ENCODE data around the gene RGSL1. TPM values are rescaled to one million over a fixed set of nuclear protein-coding genes. Genes with fewer than 3 reads are reported as not detected.

Gene RGSL1
- total and polyA plus RNA-seq, 9 donors: not detected

DNA sequence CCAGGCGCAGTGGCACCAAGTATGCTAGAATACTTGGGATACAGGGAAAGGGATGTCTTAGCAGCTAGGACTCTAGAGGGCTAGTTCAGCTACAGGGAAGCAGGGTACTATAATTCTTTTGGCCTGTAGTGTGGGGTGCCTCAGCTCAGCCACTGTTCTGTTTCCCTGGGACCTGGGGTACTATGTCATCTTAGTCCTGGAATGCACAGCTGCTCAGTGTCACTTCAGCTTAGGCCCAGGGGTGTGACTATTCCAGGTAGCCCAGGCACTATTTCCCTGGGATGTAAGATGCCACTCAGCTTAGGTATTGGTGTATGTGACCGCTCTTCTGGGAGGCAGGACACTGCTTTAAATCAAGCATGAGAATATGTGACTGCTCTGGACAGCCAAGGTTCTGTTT, 34.1 kb downstream of the RGSL1 start:
- no peak for DNase-seq
- Histone ChIP-seq H3K36me3 (no peaks in the 10 kb centered on the region), H3K4me3 (no peak overlapping the region), H3K27ac (no peak overlapping the region), H3K9me3 (no peaks in the 10 kb centered on the region), H3K27me3 (no peaks in the 10 kb centered on the region), H3K4me1 (ENCODE audit: insufficient read depth) (no peaks in the 10 kb centered on the region)
- intact Hi-C loops (cut with DNase I): no loop called here
- 88 to 94% (median 92%) methylated on average over 2 of the region's 2 CpGs for WGBS, 3 donors
- TF ChIP-seq, protein P1, sequence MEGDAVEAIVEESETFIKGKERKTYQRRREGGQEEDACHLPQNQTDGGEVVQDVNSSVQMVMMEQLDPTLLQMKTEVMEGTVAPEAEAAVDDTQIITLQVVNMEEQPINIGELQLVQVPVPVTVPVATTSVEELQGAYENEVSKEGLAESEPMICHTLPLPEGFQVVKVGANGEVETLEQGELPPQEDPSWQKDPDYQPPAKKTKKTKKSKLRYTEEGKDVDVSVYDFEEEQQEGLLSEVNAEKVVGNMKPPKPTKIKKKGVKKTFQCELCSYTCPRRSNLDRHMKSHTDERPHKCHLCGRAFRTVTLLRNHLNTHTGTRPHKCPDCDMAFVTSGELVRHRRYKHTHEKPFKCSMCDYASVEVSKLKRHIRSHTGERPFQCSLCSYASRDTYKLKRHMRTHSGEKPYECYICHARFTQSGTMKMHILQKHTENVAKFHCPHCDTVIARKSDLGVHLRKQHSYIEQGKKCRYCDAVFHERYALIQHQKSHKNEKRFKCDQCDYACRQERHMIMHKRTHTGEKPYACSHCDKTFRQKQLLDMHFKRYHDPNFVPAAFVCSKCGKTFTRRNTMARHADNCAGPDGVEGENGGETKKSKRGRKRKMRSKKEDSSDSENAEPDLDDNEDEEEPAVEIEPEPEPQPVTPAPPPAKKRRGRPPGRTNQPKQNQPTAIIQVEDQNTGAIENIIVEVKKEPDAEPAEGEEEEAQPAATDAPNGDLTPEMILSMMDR (IDR thresholded peaks at IDR 0.05): no peak
- no peak for TF ChIP-seq EP300 (IDR thresholded peaks at IDR 0.05)
- no peak for TF ChIP-seq POLR2A (IDR thresholded peaks at IDR 0.05)

DNA sequence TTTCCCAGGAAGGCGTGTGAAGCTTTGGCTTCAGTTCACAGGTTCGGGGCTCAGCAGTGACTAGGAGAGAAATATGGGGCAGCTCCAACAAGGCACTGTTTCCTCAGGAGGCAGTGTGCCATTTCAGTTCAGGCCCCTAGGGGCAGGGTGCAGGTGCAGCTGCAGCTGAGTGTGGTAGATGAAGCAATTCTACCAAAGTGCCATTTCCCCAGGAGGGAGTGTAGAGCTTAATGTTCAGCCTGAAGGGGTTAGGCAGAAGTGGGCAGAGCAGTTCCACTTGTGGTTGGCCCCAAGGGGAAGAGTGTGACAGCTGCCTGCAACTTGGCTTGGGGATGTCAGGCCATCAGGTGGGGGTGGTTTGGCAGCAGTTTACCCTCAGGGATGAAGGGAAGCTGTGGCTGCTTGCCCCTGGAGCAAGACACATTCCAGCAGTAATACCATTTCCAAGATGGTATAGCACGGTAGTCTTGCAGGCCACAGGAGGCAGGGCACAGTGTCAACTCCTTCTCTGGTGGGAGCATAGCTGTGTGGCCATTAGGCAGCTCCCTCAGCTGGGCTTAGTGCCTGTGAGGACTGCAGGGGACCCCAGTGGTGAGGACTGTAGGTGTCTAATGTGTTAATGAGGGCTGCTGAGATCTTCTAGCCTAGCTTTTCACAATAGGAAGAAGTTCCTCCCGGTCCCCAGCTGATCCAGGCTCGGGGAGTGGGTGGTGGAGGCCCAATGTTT, 34.7 kb downstream of the RGSL1 start:
- H3K27me3 ChIP-seq: no peaks in the 10 kb centered on the region
- H3K36me3 ChIP-seq: no peaks in the 10 kb centered on the region
- no peaks in the 10 kb centered on the region for H3K4me1 ChIP-seq (ENCODE audit: insufficient read depth)
- TF ChIP-seq, protein P1 (IDR thresholded peaks at IDR 0.05): no peak
- no peak for TF ChIP-seq EP300 (IDR thresholded peaks at IDR 0.05)
- 53 to 62% (median 58%) methylated on average over 5 of the region's 5 CpGs for WGBS, 3 donors
- H3K9me3 ChIP-seq: no peaks in the 10 kb centered on the region
- DNase-seq: no peak
- intact Hi-C loops (cut with DNase I): no loop called here
- no peak overlapping the region for H3K27ac ChIP-seq
- no peak overlapping the region for H3K4me3 ChIP-seq

DNA sequence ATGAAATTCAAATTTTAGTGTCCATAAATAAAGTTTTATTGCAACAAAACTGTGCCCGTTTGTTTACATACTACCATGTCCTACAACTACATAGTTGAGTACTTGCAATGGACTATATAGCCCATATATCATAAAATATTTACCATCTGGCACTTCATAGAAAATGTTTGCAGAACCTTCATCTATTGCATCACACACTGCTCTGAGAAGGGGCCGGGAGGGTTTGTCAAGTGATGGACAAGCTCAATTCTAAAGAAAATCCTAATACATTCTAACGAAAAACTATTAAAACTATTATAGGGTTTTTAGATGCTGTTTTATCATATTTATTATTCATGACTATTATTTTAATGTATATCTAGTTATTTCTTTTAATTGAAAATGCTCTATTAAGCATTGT, 35.9 kb downstream of the RGSL1 start:
- DNase-seq: no peak
- Histone ChIP-seq H3K27me3 (no peaks in the 10 kb centered on the region), H3K27ac (no peak overlapping the region), H3K4me1 (ENCODE audit: insufficient read depth) (no peaks in the 10 kb centered on the region), H3K9me3 (no peaks in the 10 kb centered on the region), H3K36me3 (no peaks in the 10 kb centered on the region), H3K4me3 (no peak overlapping the region)
- TF ChIP-seq POLR2A (IDR thresholded peaks at IDR 0.05): no peak
- intact Hi-C loops (cut with DNase I): no loop called here
- WGBS, 3 donors: 77 to 87% (median 87%) methylated on average over 3 of the region's 3 CpGs

DNA sequence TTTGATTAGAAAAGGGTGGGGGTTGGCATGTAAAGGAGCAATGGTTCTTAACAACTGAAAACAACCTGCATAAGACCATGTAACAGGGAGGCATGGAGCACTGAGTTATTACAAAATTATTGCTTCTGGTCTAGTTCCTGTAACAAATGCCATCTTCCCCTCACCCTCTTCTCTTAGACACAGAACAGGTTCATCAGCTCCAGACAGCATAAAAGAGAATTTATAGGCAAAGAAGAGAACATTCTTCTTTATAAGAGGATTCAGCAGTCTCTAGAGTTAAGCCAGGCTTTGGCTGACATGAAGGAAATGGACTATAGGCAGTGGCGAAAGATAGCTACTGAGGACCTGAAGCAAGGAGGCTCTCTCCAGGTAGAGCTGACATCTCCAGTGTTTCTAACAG, 38.9 kb downstream of the RGSL1 start:
- DNase-seq: no peak
- TF ChIP-seq POLR2A (IDR thresholded peaks at IDR 0.05) (no peak), EP300 (IDR thresholded peaks at IDR 0.05) (no peak)
- TF ChIP-seq, protein P1 (IDR thresholded peaks at IDR 0.05): no peak
- H3K4me3 ChIP-seq: no peak overlapping the region
- no peaks in the 10 kb centered on the region for H3K36me3 ChIP-seq
- H3K27ac ChIP-seq: no peak overlapping the region
- H3K4me1 ChIP-seq (ENCODE audit: insufficient read depth): no peaks in the 10 kb centered on the region
- intact Hi-C loops (cut with DNase I): no loop called here
- no peaks in the 10 kb centered on the region for H3K9me3 ChIP-seq
- no peaks in the 10 kb centered on the region for H3K27me3 ChIP-seq
- WGBS, 3 donors: 74 to 96% (median 93%) methylated on average over 1 of the region's 1 CpG

DNA sequence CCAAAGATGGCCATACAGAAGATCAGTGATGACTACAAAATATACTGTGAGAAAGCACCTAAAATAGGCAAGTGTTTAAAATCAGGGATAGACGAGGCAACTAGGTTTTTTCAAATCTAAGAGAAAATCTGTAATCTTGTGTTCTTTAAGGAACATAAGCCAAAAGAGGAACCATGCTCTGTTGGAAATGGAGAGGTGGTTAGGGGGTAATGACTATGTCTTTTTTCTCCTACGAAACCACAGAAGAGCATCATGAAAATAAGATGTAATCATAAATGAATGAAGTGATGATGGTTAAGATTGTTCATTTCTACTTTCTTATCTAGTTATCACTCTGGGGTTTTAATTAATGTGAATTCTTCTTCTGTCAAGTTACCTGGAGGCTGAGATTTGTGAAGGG, 43.1 kb downstream of the RGSL1 start:
- H3K4me3 ChIP-seq: no peak overlapping the region
- intact Hi-C loops (cut with DNase I): no loop called here
- DNase-seq: no peak
- TF ChIP-seq, protein P1 (IDR thresholded peaks at IDR 0.05): no peak
- TF ChIP-seq POLR2A (IDR thresholded peaks at IDR 0.05): no peak
- TF ChIP-seq EP300 (IDR thresholded peaks at IDR 0.05): no peak
- H3K36me3 ChIP-seq: no peaks in the 10 kb centered on the region
- no peak overlapping the region for H3K27ac ChIP-seq
- 73 to 80% (median 80%) methylated on average over 2 of the region's 2 CpGs for WGBS, 3 donors
- H3K27me3 ChIP-seq: no peaks in the 10 kb centered on the region
- H3K4me1 ChIP-seq (ENCODE audit: insufficient read depth): no peaks in the 10 kb centered on the region
- no peaks in the 10 kb centered on the region for H3K9me3 ChIP-seq
